OCI-LY1 (cell line): ENCODE results near the gene ANKRD6.

Experiments used
- CTCF ChIP-seq: fragments of 200-600 bp; sonication (generic), shearing (Covaris generic); IDR thresholded peaks from 2 replicates; pipeline ENCODE4 v1.5.1; 2017; ENCODE audit warnings: mild to moderate bottlenecking, antibody characterized with exemption, low read length, moderate library complexity, mixed read lengths
- EZH2 ChIP-seq: fragments of 200-600 bp; sonication (generic), shearing (Covaris generic); IDR thresholded peaks from 2 replicates; pipeline ENCODE4 v1.8.0; 2017; ENCODE audit warnings: borderline replicate concordance, mixed run types, mild to moderate bottlenecking, antibody characterized with exemption, low read length, moderate library complexity, mixed read lengths

- no peak for TF ChIP-seq EZH2
- TF ChIP-seq CTCF, result no peak
Observed at GRCh38 chr6:89487864-89488263, 54.9 kb downstream of the ANKRD6 start.
